HG02642 (cell line): ENCODE results near the gene FAM98B.
A peak's percentile ranks its signal among the peaks of the same experiment; 100 is the strongest.

ENCODE experiments used
- ATAC-seq: cut with Tn5 transposase; IDR thresholded peaks from one replicate; pipeline ENCODE4 v1.9.1; 2021; ENCODE audit warnings: mild to moderate bottlenecking; ENCODE audit not compliant: unreplicated experiment, poor library complexity

FAM98B gene

GRCh38 chr15:38460543-38460942, 6.6 kb downstream of the FAM98B start:
- ATAC-seq: no peak

- peak; percentile 76 for ATAC-seq
Measured at GRCh38 chr15:38461066-38461833, 7.3 kb downstream of the FAM98B start.

- no peak for ATAC-seq
Measured at GRCh38 chr15:38463893-38464292, 10.0 kb downstream of the FAM98B start.

GRCh38 chr15:38464675-38465074, 10.7 kb downstream of the FAM98B start:
- no peak for ATAC-seq

- no peak for ATAC-seq
Measured at GRCh38 chr15:38470816-38471215, 16.9 kb downstream of the FAM98B start.

- no peak for ATAC-seq
Measured at GRCh38 chr15:38471974-38472373, 18.0 kb downstream of the FAM98B start.

- ATAC-seq: peak; percentile 97
Measured at GRCh38 chr15:38474155-38474757, 20.3 kb downstream of the FAM98B start.

GRCh38 chr15:38475361-38475760, 21.4 kb downstream of the FAM98B start:
- ATAC-seq: no peak

GRCh38 chr15:38476120-38476519, 22.2 kb downstream of the FAM98B start:
- ATAC-seq: no peak

- ATAC-seq: no peak
Measured at GRCh38 chr15:38477637-38478036, 23.7 kb downstream of the FAM98B start.

- no peak for ATAC-seq
Measured at GRCh38 chr15:38479266-38479665, 25.3 kb downstream of the FAM98B start.

- no peak for ATAC-seq
Measured at GRCh38 chr15:38479756-38480155, 25.8 kb downstream of the FAM98B start.

GRCh38 chr15:38481113-38481512, 27.2 kb downstream of the FAM98B start:
- ATAC-seq: no peak

GRCh38 chr15:38481761-38482160, 27.8 kb downstream of the FAM98B start:
- no peak for ATAC-seq

GRCh38 chr15:38482572-38482971, 28.6 kb downstream of the FAM98B start:
- ATAC-seq: no peak

- no peak for ATAC-seq
Measured at GRCh38 chr15:38486936-38487335, 33.0 kb downstream of the FAM98B start.

GRCh38 chr15:38487378-38487777, 33.5 kb downstream of the FAM98B start:
- ATAC-seq: no peak

GRCh38 chr15:38490242-38490922, 36.5 kb downstream of the FAM98B start:
- no peak for ATAC-seq

- no peak for ATAC-seq
Measured at GRCh38 chr15:38496151-38496550, 42.2 kb downstream of the FAM98B start.

GRCh38 chr15:38499651-38500050, 45.7 kb downstream of the FAM98B start:
- ATAC-seq: no peak

GRCh38 chr15:38503496-38503895, 49.6 kb downstream of the FAM98B start:
- ATAC-seq: no peak
